GM19035 (cell line): ENCODE measurements around the gene BCAS1.
A peak's percentile ranks its signal among the peaks of the same experiment; 100 is the strongest.

ENCODE experiments used
- ATAC-seq: cut with Tn5 transposase; IDR thresholded peaks from one replicate; pipeline ENCODE4 v1.9.1; 2021; ENCODE audit not compliant: unreplicated experiment

BCAS1 gene

GRCh38 chr20:53930651-53931504 is 139.5 kb downstream of the BCAS1 start:
- ATAC-seq: no peak

- peak; percentile 60 for ATAC-seq
Observed at GRCh38 chr20:53929974-53930650, 140.3 kb downstream of the BCAS1 start.

GRCh38 chr20:53929399-53929798 is 141.0 kb downstream of the BCAS1 start:
- ATAC-seq: no peak

GRCh38 chr20:53927990-53928389 is 142.4 kb downstream of the BCAS1 start:
- ATAC-seq: no peak

GRCh38 chr20:53926428-53927028 is 143.9 kb downstream of the BCAS1 start:
- peak; percentile 52 for ATAC-seq

GRCh38 chr20:53925651-53926401 is 144.6 kb downstream of the BCAS1 start:
- ATAC-seq: no peak

- ATAC-seq: no peak
Observed at GRCh38 chr20:53923566-53924369, 146.6 kb downstream of the BCAS1 start.

GRCh38 chr20:53922901-53923314 is 147.5 kb downstream of the BCAS1 start:
- peak; percentile 32 for ATAC-seq

GRCh38 chr20:53921443-53921973 is 148.9 kb downstream of the BCAS1 start:
- ATAC-seq: no peak

GRCh38 chr20:53920647-53921245 is 149.6 kb downstream of the BCAS1 start:
- no peak for ATAC-seq

- ATAC-seq: no peak
Observed at GRCh38 chr20:53919886-53920285, 150.5 kb downstream of the BCAS1 start.

GRCh38 chr20:53918949-53919361 is 151.4 kb downstream of the BCAS1 start:
- no peak for ATAC-seq

- no peak for ATAC-seq
Observed at GRCh38 chr20:53918020-53918311, 152.4 kb downstream of the BCAS1 start.

GRCh38 chr20:53917145-53918019 is 153.0 kb downstream of the BCAS1 start:
- ATAC-seq: peak; percentile 70

GRCh38 chr20:53916173-53916512 is 154.3 kb downstream of the BCAS1 start:
- ATAC-seq: no peak

- peak; percentile 50 for ATAC-seq
Observed at GRCh38 chr20:53915446-53916172, 154.8 kb downstream of the BCAS1 start.

- no peak for ATAC-seq
Observed at GRCh38 chr20:53914781-53915445, 155.5 kb downstream of the BCAS1 start.
